ENCODE results near the gene ZNF777.
"Not testable (repeated sequence)": the region's sequence is repeated elsewhere in the genome, so short reads cannot be mapped to it uniquely, and the experiment has no call there.

ZNF777 gene

DNA sequence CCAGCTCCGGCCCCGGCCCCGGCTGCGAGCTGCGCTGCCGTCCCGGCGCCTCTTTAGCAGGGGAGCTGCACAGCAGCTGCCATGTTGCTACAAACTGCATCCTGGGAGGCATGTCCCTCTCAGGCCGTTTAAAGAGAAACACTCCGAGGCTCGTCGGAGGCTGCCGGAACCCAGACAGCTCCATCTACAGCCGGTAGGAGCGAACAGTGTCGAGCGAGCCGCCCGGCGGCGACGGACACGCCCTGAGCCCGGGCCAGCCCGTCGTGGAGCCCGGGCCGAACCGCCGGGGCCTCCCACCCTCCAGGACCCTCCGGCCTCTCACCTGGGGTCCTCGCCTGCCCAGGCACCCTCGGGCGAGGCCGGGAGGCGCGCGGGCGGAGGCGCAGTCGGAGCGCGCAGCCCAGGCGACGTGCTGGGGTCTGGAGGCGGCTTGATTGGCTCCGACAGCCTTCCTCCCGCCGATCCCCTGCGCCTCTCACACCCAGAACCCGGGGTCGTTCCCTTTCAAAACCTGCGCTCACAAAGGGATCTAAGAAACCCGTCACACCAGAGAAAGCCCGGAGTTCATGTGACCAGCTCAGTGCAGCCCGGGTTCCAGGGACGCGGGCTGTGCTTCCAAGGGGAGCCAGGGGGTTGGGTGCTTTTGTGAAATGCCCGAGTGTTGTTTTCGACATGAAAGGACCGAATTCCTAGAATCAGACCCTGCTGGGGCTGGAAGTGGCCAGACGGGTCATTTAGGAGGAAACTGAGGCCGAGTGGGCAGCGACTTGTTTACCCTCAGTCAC, at the start of gene ZNF777:
Gene ZNF777 (minus strand): TSS at position 570 of the 785 bp plus-strand sequence. CDS start 5,040 bp downstream, outside the sequence.
- peak; percentile 95 for DNase-seq

DNA sequence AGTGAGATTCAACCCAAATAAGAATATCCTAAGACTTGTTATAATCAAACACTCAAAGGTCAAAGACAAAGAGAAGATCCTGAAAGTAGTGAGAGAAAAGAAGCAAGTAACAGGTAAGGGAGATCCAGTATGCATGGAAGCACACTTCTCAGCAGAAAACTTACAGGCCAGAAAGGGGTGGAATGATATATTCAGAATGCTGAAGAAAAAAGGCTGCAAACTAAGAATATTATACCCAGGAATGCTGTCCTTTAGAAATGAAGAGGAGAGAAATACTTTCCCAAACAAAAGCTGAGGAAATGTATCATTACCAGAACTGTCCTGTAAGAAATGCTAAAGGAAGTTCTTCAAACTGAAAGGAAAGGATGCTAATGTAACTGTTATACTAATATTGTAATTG, 49.4 kb upstream of the ZNF777 start:
- DNase-seq: no peak

DNA sequence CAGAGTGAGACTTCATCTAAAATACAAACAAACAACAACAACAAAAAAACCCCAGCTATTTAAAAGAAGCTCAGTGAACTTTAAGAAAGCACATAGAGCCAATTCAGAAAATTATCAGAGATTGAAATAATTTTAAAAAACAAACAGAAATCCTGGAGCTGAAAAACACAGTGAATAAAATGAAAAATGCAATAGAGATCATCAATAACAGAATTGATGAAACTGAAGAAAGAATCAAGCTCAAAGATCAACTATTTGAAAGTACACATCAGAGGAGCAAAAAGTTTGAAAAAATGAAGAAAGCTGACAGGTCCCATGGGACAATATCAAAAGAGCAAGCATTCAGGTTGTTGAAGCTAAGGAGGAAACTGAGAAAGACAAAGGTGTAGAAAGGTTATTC, 48.9 kb upstream of the ZNF777 start:
- DNase-seq: no peak

DNA sequence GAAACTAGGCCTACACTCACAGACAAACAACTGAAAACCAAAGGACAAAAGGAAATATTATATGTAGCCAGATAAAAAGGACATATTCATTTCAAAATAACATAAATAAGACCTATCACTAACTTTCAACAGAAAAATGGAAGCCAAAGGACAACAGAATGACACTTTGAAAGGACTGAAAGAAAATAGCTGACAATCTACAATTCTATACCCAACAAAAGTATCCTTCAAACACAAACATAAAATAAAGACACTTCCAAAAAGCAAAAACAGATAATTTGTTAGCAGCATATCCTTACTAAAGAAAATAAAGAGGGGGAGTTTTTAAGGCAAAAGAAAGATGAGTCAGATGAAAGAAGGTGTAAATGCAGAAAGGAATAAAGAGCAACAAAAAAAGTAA, 44.7 kb upstream of the ZNF777 start:
- DNase-seq: no peak

DNA sequence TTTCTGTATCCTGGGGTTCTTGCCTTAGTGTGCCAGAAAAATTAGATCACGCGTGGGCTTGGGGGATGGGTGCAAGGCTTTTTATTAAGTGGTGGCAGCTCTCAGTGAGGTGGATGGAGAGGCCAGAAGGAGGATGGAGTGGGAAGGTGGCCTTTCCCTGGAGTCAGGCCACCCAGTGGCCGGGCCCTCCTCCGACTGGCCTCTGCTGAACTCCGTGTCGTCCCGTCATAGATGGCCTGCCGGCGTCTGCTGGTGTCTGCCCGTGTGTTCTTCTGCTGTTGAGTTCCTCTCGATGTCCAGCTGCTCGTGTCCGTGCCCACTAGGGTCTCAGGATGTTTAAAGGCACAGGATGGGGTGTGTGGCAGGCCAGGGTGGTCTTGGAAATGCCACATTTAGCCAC, 40.8 kb upstream of the ZNF777 start:
- no peak for DNase-seq

DNA sequence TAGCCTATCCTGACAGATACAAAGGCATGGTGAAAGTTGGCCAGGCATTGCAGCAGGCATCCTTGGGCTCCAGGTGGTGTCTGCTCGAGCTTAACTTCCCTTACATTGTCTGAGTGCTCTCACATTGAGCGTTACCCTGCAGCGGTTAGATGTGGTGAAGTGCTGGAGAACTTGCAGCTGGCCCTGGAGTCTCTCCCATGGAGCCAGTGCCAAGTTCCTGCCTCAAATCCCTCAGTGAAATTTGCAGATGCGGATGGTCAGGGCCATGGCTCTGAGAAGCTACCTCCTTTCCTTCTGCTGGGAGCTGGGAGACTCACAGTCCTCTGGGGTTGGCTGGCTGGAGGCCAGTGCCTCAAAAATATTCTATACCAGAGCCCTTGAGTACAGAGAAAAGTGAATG, 40.0 kb upstream of the ZNF777 start:
- no peak for DNase-seq

DNA sequence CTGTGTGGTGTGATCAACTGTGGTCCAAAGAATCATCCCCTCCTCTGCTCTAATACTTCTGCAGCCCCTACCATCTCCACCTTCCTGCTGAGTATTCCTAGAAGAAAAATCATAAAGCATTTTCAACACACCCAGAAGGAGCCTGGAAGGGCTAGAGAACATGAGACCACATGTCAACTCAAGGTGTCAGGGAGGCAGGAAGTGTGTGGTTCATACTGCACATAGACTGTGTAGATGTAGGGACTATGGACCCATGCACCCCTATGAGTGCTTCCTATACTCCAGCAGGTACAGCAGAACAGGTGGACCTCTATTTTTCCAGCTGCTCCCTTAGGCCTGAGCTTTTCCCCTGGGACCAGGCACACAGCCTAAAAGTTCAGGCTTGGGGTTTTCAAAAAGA, 39.3 kb upstream of the ZNF777 start:
- DNase-seq: no peak

DNA sequence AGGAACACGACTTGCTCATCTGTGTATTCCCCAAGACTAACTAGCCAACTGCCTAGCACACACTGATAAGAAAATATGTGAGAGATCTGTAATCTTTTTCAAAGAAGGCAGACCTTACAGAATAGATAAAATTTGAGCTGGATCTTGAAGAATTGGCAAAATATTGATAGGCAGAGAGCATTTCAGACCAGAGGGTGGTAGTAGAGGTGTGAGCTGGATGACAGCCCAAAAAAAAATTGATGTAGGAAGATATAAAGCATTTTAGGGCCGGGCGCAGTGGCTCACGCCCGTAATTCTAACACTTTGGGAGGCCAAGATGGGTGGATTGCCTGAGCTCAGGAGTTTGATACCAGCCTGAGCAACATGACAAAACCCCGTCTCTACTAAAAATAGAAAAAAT, 37.9 kb upstream of the ZNF777 start:
- DNase-seq: peak; percentile 67

DNA sequence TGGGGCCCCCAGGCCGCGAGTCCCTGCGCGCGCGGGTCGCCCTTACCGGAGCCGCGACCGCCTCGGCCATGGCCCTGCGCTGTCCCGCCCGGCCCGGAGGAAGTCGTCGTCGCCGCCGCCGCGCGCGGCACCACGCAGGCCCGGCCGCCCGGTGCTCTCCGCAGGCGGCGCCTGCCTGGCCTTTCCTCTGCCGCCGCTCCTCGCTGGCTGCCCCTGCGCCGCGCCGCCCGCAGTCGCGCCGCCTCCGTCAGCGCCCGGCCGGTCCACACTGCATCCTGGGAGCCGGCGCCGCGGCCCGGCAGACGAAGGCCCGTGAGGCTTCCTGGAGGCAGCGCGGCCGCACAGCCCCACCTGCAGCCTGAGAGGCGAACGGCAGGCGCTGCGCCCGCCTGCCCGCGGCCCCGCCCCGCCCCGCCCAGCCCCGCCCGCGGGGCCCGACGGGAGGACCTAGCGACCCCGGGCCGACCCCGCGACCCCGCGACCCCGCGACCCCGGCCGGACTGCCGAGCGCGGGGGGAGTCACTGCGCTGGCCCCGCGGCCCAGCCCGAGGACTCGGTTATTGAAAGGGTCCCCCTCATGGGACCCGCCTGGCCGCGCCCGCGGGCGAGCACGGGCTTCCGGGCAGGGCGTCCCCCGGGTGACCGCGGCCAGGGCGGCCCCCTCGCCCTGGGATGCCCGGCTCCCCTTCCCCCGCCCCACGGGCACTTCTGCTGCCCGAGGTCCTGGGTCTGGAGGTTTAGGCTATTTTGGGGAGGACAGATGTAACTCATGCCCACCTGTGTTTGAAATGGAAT, 36.8 kb upstream of the ZNF777 start, which contains the start of gene ZNF746:
Gene ZNF746 (minus strand): TSS at position 343 of the 795 bp plus-strand sequence. CDS start 273 bp downstream, at position 70.
- DNase-seq: peak; percentile 93

DNA sequence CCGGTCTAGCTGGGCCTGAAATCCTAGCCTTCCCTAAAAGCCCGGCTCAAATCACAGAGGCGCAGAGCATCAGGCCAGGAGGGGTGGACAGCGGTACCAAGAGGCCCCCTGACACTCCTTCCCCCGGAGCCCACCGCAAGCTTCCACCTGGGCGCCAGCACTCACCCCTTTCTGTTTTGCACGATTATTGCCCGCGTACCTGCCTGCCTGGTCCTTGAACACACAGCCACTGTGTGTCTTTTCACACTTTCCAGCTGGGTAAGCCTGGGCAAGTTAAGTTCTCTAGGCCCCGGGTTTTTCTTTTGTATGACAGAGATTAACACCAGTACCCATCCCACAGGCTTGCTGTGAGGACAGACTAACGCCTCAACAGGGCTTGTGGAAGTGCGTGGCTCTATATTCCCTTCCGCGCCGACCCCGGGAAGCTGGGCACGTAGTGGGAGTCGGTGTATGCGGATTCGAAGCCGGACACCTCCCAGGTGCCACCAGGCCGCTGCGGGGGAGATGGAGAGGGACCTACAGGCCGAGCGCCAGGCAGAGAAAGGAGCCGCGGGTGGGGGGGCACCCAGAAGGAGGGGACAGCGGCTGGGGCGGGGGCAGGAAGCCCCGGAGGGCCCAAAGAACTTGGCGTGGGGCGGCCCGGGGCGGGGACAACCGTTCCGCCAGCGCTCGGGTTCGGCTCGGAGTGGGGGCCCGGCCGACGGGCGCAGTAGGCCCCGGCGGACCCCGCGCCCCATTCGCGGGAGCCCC, 36.0 kb upstream of the ZNF777 start:
- peak; percentile 55 for DNase-seq

DNA sequence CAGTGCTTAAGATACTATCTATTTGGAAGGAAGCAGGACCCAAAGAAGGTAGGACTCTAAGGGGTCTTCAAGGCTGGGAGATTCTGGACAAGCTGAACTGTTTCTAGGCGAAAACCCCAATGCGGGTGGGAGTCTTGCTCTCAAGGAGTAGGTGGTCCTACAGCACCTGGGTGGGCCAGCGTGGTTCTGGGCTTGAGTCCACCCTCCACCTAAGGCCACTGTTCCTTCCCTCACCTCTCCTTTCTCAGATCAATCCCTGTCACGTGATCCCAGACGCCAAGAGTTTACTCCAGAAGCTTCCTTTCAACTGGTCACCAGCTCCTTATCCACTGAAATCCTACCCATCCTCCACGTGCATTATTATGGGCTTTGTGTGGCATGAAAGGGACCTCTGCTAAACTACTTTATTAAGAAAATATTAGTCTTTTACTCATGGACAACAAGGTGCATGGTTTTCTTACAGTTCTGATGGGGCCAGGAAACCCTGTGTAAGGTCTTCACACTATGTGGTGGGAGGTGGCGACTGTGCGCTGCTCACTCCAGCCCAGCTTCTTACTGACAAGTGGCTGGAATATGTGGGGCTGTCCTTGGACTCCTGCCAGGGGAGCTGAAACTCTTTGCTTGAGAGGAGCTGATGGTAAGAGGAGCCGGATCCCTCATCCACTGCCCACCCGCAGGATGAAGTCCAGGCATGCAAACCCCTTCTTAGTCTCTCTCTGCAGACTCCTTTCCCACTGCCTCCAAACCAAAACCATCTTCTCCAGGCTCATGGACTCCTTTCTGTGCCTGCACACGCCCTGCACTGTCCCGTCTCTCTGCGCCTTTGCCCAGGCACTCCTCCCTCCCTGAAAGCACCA, 35.2 kb upstream of the ZNF777 start:
- DNase-seq: peak; percentile 77

DNA sequence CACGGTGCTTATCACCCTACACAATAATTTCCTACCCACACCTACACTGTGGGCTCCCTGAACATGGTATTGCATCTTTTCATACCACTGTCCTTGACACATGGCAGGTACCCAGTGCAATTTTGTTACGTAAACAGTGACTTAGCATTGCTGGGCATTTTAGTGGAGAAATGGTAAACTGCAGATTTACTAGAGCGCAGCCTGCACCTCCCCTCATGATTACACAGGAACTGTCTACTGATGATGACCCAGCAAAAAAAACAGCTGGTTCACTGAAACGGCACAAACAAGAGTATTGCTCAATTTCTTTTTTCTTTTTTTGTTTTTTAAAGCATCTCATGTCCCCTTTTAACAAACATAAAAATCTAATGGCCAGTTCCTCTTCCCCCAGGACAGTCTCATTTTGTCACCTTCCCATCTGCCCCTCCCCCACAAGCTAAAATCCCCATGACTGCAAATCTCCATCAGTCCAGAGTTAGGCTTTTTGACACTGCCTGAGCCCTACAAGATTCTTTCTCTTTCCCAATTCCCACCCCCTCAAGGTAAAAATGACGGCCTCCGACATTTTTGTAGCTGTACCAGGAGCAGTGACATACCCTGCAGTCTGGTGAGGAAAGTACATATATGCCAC, 34.0 kb upstream of the ZNF777 start:
- peak; percentile 86 for DNase-seq

DNA sequence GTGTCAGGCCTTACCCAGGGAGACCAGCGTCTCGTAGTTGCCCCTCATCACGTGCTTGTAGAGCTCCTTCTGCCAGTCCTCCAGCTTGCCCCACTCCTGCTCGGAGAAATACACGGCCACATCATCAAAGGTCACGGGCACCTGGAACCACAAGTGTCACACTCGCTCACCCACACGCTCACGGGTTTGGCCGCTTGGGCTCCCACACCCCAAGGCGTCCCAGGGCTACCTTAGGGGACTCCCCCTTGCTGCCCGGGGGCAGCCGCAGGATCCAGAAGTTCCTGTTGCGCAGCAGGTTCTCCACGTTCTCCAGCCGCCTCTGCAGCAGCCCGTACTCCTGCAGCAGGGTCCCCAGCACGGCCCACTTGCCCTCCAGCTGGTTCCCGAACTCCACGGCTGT, 33.1 kb upstream of the ZNF777 start:
- not testable (repeated sequence) for DNase-seq

DNA sequence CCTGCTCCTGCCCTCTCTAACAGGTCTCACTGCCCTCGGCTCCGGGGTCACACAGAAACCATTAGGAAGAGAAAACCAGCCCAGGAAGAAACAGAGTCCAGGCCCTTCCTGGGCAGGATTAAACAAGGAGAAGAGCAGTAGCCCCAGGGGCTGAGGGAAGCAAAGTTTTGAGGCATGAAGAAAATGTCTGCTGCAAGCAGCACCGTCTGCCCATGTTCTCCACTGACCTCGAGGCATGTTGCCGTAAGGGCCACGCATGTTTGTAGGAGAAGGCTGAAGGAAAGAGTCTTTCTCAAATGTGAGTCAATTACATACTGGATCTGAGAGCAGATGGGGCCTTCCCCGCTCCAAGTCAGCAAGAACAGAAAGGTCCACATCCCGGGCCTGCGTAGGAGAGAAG, 32.5 kb upstream of the ZNF777 start:
- no peak for DNase-seq

DNA sequence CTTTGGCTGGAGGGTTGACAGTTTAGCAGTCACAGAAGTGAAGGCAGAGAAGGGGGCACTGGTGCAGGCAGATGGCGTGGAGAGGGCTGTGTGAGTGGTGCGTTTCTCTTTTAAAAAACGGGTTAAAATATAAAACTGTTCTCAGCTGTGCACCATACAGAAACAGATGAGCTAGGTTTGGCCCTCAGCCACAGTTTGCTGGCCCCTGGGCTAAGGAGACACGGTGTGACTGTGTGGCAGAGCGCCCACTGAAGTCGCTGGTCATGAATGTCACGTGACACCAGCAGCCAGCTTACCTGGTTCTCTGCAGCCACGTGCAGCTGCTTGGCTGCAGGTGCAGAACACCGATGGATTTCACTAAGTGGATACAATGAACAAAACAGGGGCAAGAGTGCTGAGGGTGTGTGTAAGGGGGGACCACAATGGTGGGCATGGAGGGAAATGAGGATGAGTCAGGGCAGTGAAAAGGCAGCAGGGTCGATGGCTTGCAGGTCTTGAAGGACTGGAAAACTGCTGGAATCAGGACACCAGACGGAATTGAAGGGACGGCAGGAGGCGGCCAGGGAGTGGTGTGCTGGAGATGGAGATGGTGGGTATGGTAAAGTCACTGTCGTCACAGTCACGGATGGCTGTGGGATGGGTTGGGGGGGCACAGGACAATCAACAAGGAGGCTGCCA, 29.4 kb upstream of the ZNF777 start:
- no peak for DNase-seq

DNA sequence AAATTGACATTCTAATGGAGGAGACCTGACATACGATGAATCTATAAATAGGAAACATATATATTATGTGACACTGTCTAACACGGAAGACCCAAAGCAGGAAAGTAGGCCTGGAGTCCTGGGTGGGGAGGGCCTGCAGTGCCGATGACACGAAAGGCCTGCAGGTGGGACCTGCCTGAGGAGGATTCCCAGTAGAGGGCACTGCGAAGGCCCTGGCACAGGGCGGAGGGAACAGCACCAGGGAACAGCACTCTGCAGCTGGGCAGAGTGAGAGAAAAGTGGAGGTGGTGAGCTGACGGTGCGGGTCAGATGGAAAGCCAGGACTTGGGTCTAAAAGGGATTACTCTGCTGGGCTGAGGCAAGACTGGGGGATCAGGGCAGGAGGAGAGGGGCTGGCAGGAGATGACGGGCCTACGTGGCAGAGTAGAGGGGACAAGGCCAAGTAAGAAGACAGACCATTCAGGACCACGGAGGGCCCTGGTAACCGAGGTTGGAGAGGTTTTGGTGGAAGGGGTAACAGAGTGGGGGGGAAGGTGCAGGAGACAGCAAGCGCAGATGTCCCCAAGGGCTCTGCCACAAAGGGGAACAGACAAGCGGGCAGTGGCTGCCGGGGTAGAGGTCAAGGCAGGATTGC, 28.6 kb upstream of the ZNF777 start:
- peak; percentile 37 for DNase-seq

DNA sequence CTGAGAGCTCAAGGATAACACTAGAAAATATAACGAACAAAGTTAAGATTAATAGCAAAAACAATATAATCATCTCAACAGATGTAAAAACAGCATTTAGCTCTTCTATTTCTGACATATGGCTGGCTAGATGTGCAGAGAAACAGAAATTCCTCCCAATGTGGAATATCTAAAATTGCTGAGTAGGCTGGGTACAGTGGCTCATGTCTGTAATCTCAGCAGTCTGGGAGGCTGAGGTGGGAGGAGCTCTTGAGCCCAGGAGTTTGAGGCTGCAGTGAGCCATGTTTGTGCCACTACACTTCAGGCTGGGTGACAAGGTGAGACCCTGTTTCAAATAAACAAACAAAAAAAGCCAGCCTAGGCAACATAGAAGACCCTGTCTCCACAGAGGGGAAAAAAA, 18.7 kb upstream of the ZNF777 start:
- DNase-seq: no peak

DNA sequence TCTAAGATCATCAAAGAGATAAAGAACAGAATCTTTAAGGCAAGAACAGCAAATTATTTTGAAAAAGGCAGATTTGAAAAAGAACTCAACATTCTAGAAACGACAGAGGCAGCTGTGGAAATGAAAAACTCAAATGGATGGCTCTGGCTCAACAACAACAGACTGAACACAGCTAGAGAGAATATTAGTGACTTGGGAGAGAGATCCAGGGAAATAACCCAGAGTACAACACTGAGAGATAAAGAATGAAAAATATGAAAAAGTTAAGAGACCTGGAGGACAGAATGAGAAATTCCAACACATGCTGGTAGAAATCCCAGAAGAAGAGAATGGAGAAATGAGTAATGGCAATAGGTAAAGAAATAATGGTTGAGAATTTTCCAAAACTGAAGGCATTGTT, 17.9 kb upstream of the ZNF777 start:
- DNase-seq: no peak

DNA sequence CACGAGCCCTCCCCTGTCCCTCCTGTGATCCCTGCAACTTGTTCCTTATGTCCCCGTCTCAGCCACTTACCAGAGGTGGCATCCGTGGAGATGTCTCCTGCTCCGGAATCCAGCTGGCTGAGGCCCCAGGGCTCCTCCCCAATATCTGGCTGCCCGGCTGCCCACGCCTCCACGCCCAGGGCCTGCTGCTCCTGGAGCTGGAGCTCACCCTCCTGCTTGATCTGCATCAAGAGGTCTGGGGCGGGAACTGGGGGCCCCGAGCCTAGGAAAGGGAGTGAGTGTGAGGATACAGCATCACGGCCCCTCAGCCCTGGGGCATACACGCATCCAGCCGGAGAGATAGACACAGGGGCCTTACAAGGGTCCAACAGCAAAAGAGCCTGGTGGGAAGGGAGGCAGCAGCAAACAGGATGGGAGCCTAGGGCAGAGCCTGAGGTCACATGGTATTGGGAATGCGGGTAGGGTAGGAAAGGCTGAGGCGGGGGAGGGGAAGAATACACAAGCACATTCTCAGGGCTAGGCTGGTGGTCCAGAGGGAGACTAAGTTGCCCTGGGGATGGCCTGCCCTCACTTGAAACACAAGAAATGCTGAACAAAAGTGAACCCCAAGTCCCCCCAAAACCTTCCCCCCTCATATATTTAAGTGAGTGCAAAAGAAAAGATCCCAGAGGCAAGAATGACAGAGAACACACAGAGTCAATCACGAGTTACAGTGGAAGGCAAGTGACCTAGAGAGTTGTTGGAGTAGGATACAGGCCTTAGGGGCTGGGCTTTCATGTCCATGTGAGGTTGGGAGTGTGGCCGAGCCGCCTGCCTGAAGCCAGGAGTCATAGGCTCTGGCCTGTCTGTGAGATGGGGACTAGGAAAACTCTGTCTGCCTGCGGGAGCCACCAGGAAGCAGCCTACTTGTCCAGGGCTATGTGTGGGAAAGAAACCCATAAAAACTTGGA, 16.9 kb upstream of the ZNF777 start:
- DNase-seq: no peak

DNA sequence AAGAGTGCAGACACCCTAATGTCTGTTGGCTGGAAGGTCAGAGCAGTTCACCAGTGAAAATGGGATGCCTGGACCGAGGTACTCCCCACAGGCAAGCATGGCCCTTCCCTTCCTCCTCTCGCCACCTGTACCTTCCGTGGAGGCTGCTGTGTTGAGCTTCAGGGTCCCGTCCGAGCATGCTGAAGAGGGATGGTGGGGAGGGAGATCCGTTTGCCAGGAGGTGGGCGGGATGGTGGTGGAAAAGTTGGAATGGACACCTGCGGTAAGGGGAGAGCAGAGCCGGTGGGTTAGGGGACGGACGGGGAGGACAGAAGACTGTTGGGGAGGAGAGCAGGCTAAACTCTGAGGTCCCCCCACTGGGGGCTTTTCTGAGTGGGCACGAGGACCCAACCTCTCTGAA, 15.9 kb upstream of the ZNF777 start:
- no peak for DNase-seq

Data from hematopoietic multipotent progenitor cell treated with erythropoietin and hydrocortisone succinate and interleukin-3 and kit ligand, for 6 days (in vitro differentiated cells).